ENCODE data around the gene HOXA5. TPM values are rescaled to one million over a fixed set of nuclear protein-coding genes. Genes with fewer than 3 reads are reported as not detected.

HOXA5 gene
- total and polyA plus RNA-seq, 2 donors (not counting 1 experiment from before 2014, with no cell fraction given), result 18.3 to 35.6 TPM

DNA sequence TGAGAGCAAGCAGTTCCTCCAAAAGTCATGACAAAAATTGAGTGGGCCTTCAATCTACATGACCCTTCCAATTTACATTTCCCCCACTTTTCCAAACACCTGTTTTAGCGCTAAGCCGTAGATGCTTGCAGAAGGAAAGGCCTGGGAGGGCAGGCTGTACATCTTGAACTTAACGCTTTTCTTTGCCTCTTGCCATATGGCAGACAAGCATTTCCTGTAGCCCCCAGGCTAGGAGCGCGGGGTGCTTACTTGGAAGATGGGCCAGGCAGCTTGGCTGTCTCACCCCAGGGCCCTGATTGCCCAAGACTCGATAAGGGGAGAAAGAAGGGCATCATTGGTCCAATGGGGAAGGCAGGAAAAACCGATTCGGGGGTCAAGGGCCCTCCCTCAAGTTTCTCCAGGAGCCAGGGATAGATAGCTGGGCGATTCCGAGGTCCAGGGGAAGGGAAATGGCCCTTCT, 28.9 kb upstream of the HOXA5 start:
- Histone ChIP-seq H3K9me3 (ENCODE audit: control insufficient read depth, insufficient read depth, low read depth, low read length) (no peaks in the 10 kb centered on the region), H3K4me3 (replicated peaks in 1 of 4; ENCODE audit: control extremely low read depth in 1 of 4, insufficient read depth in 1 of 4, low read depth in 3 of 4, low read length in 4 of 4) (no peak overlapping the region), H3K4me1 (ENCODE audit: control insufficient read depth, extremely low read depth, insufficient read depth, low read length) (no peaks in the 10 kb centered on the region), H2AFZ (ENCODE audit: low read length) (no peak overlapping the region), H3K9ac (ENCODE audit: insufficient read depth, low read length) (no peak overlapping the region), H4K20me1 (ENCODE audit: control insufficient read depth, extremely low read depth, insufficient read depth, low read length) (no peaks in the 10 kb centered on the region), H3K27ac (ENCODE audit: insufficient read depth, low read length) (no peak overlapping the region), H3K4me2 (ENCODE audit: extremely low read depth, insufficient read depth, low read length) (no peak overlapping the region), H3K27me3 (ENCODE audit: control insufficient read depth, insufficient read depth, low read length) (peaks cover 80% of the 10 kb centered on the region), H3K36me3 (ENCODE audit: control insufficient read depth, insufficient read depth, low read length) (no peaks in the 10 kb centered on the region), H3K79me2 (ENCODE audit: control insufficient read depth, insufficient read depth, low read length) (no peaks in the 10 kb centered on the region)
- TF ChIP-seq EZH2 (IDR thresholded peaks at IDR 0.05; ENCODE audit: low read length, missing control alignments), result no peak
- TF ChIP-seq, protein P1, sequence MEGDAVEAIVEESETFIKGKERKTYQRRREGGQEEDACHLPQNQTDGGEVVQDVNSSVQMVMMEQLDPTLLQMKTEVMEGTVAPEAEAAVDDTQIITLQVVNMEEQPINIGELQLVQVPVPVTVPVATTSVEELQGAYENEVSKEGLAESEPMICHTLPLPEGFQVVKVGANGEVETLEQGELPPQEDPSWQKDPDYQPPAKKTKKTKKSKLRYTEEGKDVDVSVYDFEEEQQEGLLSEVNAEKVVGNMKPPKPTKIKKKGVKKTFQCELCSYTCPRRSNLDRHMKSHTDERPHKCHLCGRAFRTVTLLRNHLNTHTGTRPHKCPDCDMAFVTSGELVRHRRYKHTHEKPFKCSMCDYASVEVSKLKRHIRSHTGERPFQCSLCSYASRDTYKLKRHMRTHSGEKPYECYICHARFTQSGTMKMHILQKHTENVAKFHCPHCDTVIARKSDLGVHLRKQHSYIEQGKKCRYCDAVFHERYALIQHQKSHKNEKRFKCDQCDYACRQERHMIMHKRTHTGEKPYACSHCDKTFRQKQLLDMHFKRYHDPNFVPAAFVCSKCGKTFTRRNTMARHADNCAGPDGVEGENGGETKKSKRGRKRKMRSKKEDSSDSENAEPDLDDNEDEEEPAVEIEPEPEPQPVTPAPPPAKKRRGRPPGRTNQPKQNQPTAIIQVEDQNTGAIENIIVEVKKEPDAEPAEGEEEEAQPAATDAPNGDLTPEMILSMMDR (conservative IDR thresholded peaks at IDR 0.05 in 1 of 2, IDR thresholded peaks at IDR 0.05 in 1 of 2; ENCODE audit: low read depth in 1 of 2, low read length in 2 of 2), result no peak
- DNase-seq (ENCODE audit: low read depth in 2 of 2), result no peak

GRCh38 chr7:27171637-27172314, 28.3 kb upstream of the HOXA5 start:
- H3K27ac ChIP-seq (ENCODE audit: insufficient read depth, low read length), result no peak overlapping the region
- no peak overlapping the region for H2AFZ ChIP-seq (ENCODE audit: low read length)
- H3K36me3 ChIP-seq (ENCODE audit: control insufficient read depth, insufficient read depth, low read length), result no peaks in the 10 kb centered on the region
- H3K79me2 ChIP-seq (ENCODE audit: control insufficient read depth, insufficient read depth, low read length), result no peaks in the 10 kb centered on the region
- no peak overlapping the region for H3K4me3 ChIP-seq (replicated peaks in 1 of 4; ENCODE audit: control extremely low read depth in 1 of 4, insufficient read depth in 1 of 4, low read depth in 3 of 4, low read length in 4 of 4)
- peaks cover 86% of the 10 kb centered on the region for H3K27me3 ChIP-seq (ENCODE audit: control insufficient read depth, insufficient read depth, low read length)
- no peaks in the 10 kb centered on the region for H4K20me1 ChIP-seq (ENCODE audit: control insufficient read depth, extremely low read depth, insufficient read depth, low read length)
- H3K9me3 ChIP-seq (ENCODE audit: control insufficient read depth, insufficient read depth, low read depth, low read length), result no peaks in the 10 kb centered on the region
- H3K4me1 ChIP-seq (ENCODE audit: control insufficient read depth, extremely low read depth, insufficient read depth, low read length), result no peaks in the 10 kb centered on the region
- H3K4me2 ChIP-seq (ENCODE audit: extremely low read depth, insufficient read depth, low read length), result no peak overlapping the region
- no peak overlapping the region for H3K9ac ChIP-seq (ENCODE audit: insufficient read depth, low read length)
- TF ChIP-seq EZH2 (IDR thresholded peaks at IDR 0.05; ENCODE audit: low read length, missing control alignments), result peak; percentile 80
- TF ChIP-seq, protein P1 (conservative IDR thresholded peaks at IDR 0.05 in 1 of 2, IDR thresholded peaks at IDR 0.05 in 1 of 2; ENCODE audit: low read depth in 1 of 2, low read length in 2 of 2), result no peak
- no peak for DNase-seq (ENCODE audit: low read depth in 2 of 2)

DNA sequence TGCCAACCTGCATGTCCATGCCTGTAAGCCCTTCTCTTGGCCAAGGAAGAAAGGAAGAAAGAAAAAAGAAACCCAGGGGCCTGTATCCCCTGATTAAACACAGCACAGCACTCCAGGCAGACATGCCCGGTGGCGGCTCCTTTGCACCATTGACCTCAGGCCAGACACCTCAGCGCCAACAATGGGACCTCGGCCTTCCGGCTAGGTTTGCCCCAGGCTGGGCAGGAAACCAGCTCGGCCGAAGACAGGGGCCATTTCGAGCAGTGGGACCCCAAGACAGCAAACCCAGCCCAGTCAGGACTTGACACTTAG, 27.8 kb upstream of the HOXA5 start:
- no peaks in the 10 kb centered on the region for H3K4me1 ChIP-seq (ENCODE audit: control insufficient read depth, extremely low read depth, insufficient read depth, low read length)

More for the DNA sequence above, 27.8 kb upstream of the HOXA5 start:
- Histone ChIP-seq H3K4me3 (replicated peaks in 1 of 4; ENCODE audit: control extremely low read depth in 1 of 4, insufficient read depth in 1 of 4, low read depth in 3 of 4, low read length in 4 of 4) (no peak overlapping the region), H3K27me3 (ENCODE audit: control insufficient read depth, insufficient read depth, low read length) (peaks cover 88% of the 10 kb centered on the region), H3K9me3 (ENCODE audit: control insufficient read depth, insufficient read depth, low read depth, low read length) (no peaks in the 10 kb centered on the region), H3K27ac (ENCODE audit: insufficient read depth, low read length) (no peak overlapping the region), H3K4me2 (ENCODE audit: extremely low read depth, insufficient read depth, low read length) (no peak overlapping the region), H2AFZ (ENCODE audit: low read length) (no peak overlapping the region), H3K36me3 (ENCODE audit: control insufficient read depth, insufficient read depth, low read length) (no peaks in the 10 kb centered on the region), H3K79me2 (ENCODE audit: control insufficient read depth, insufficient read depth, low read length) (no peaks in the 10 kb centered on the region), H4K20me1 (ENCODE audit: control insufficient read depth, extremely low read depth, insufficient read depth, low read length) (no peaks in the 10 kb centered on the region), H3K9ac (ENCODE audit: insufficient read depth, low read length) (no peak overlapping the region)
- no peak for TF ChIP-seq EZH2 (IDR thresholded peaks at IDR 0.05; ENCODE audit: low read length, missing control alignments)
- TF ChIP-seq, protein P1 (conservative IDR thresholded peaks at IDR 0.05 in 1 of 2, IDR thresholded peaks at IDR 0.05 in 1 of 2; ENCODE audit: low read depth in 1 of 2, low read length in 2 of 2), result no peak
- DNase-seq (ENCODE audit: low read depth in 2 of 2), result no peak

Data from fibroblast of lung (primary cell).